H1 (cell line): Measurements from ENCODE around the gene ANKS1B. TPM values are rescaled to one million over a fixed set of nuclear protein-coding genes. Genes with fewer than 3 reads are reported as not detected.

Experiments used
- CTCF ChIA-PET: fragments of 300-600 bp; sonication (Branson Sonifier 250); formaldehyde crosslinking; loops from one replicate; lab custom pipeline; 2021; ENCODE audit not compliant: partially characterized antibody; lab: Charles Lee
- POLR2A ChIA-PET: fragments of 300-600 bp; sonication (Branson Sonifier 250); formaldehyde crosslinking; loops from one replicate; lab custom pipeline; 2021; ENCODE audit warnings: inconsistent platforms; ENCODE audit not compliant: partially characterized antibody; lab: Charles Lee
- DNase-seq, 2 experiments: peaks; one replicate each; pipeline versions ENCODE4 v3.0.0 to v3.0.0-alpha.2; 2010 to 2022; ENCODE audit warnings: low spot score in 2 of 2, low read depth in 1 of 2, mixed read lengths in 1 of 2
- FAIRE-seq: peaks from 2 replicates; lab custom pipeline; 2011; peaks lifted over from hg19 to GRCh38; lab: Jason Lieb, UNC
- H2AFZ ChIP-seq: 2 replicates; pipeline ENCODE4 v1.8.1; 2012; ENCODE audit warnings: low read length, inconsistent platforms
- H2AK5ac ChIP-seq: 2 replicates; pipeline ENCODE4 v1.6.1; 2013; ENCODE audit warnings: low read depth, low read length
- H2BK120ac ChIP-seq: replicated peaks from 2 replicates; pipeline ENCODE3; 2013; ENCODE audit warnings: low read depth, low read length, inconsistent platforms
- H2BK12ac ChIP-seq: 2 replicates; pipeline ENCODE4 v1.6.1; 2013; ENCODE audit warnings: low read depth, low read length
- H2BK15ac ChIP-seq: 2 replicates; pipeline ENCODE4 v1.6.1; 2013; ENCODE audit warnings: low read length
- H2BK20ac ChIP-seq: 2 replicates; pipeline ENCODE4 v1.6.1; 2013; ENCODE audit warnings: low read length
- H2BK5ac ChIP-seq: 2 replicates; pipeline ENCODE4 v1.6.1; 2013; ENCODE audit warnings: low read depth, low read length
- H3K14ac ChIP-seq: 2 replicates; pipeline ENCODE4 v1.6.1; 2013; ENCODE audit warnings: inconsistent platforms; ENCODE audit not compliant: insufficient read length
- H3K18ac ChIP-seq: 2 replicates; pipeline ENCODE4 v1.6.1; 2013; ENCODE audit warnings: low read length; ENCODE audit errors: extremely low read depth
- H3K23ac ChIP-seq: 2 replicates; pipeline ENCODE4 v1.6.1; 2013; ENCODE audit warnings: inconsistent platforms; ENCODE audit not compliant: insufficient read length
- H3K23me2 ChIP-seq: 2 replicates; pipeline ENCODE4 v1.6.1; 2013; ENCODE audit warnings: low read depth, low read length
- H3K27ac ChIP-seq: 2 replicates; pipeline ENCODE4 v1.6.1; 2011; ENCODE audit warnings: low read depth, low read length, inconsistent platforms
- H3K27me3 ChIP-seq, 4 experiments: replicated peaks in 1 of 4; 1 replicate in 1 of 4; 2 replicates in 3 of 4; pipeline versions ENCODE4 v1.6.1 to v1.8.1; 2011 to 2013; ENCODE audit warnings: low read length in 3 of 4, mild to moderate bottlenecking in 3 of 4, inconsistent platforms in 2 of 4, mixed read lengths in 2 of 4, moderate library complexity in 1 of 4; ENCODE audit not compliant: control insufficient read depth in 3 of 4, insufficient read depth in 3 of 4; ENCODE audit errors: extremely low read depth in 1 of 4
- H3K36me3 ChIP-seq, 4 experiments: 2 replicates each; pipeline versions ENCODE4 v1.6.1 to v1.8.1; 2011 to 2013; ENCODE audit warnings: mild to moderate bottlenecking in 4 of 4, low read length in 3 of 4, moderate library complexity in 2 of 4, control low read depth in 1 of 4, inconsistent platforms in 1 of 4; ENCODE audit not compliant: insufficient read depth in 4 of 4, control insufficient read depth in 2 of 4
- H3K4ac ChIP-seq: replicated peaks from 2 replicates; pipeline ENCODE3; 2013; ENCODE audit warnings: low read length, low read depth, mixed read lengths, inconsistent platforms; ENCODE audit not compliant: insufficient read length
- H3K4me1 ChIP-seq, 4 experiments: replicated peaks in 1 of 4; 1 replicate in 1 of 4; 2 replicates in 3 of 4; pipeline versions ENCODE4 v1.6.1 to v1.8.1; 2011 to 2013; ENCODE audit warnings: low read length in 3 of 4, inconsistent platforms in 2 of 4, mixed read lengths in 1 of 4; ENCODE audit not compliant: insufficient read depth in 4 of 4, control insufficient read depth in 3 of 4
- H3K4me2 ChIP-seq, 2 experiments: 2 replicates each; pipeline versions ENCODE4 v1.6.1 to v1.8.1; 2011 to 2013; ENCODE audit warnings: low read depth in 2 of 2, low read length in 2 of 2, control low read depth in 1 of 2, inconsistent platforms in 1 of 2, mild to moderate bottlenecking in 1 of 2; ENCODE audit not compliant: insufficient read depth in 1 of 2
- H3K4me3 ChIP-seq, 4 experiments: fragments of 200-600, 300-600 bp in 1 of 4; sonication (generic), shearing (Covaris generic), sonication (Bioruptor Twin) in 1 of 4; 2 replicates each; pipeline versions ENCODE4 v1.5.1 to v1.8.1; 2011 to 2016; ENCODE audit warnings: low read length in 4 of 4, low read depth in 3 of 4, control low read depth in 2 of 4, inconsistent platforms in 2 of 4, mild to moderate bottlenecking in 2 of 4, mixed read lengths in 1 of 4, moderate library complexity in 1 of 4; ENCODE audit not compliant: insufficient read depth in 2 of 4; ENCODE audit errors: extremely low read depth in 1 of 4
- H3K56ac ChIP-seq: replicated peaks from 2 replicates; pipeline ENCODE3; 2013; ENCODE audit warnings: low read depth, mild to moderate bottlenecking, mixed read lengths, low read length, inconsistent platforms; ENCODE audit not compliant: insufficient read length
- H3K79me1 ChIP-seq: 2 replicates; pipeline ENCODE4 v1.6.1; 2013; ENCODE audit warnings: low read depth, low read length, control low read depth
- H3K79me2 ChIP-seq, 2 experiments: 2 replicates each; pipeline versions ENCODE4 v1.6.1 to v1.8.1; 2012 to 2013; ENCODE audit warnings: low read length in 2 of 2, mild to moderate bottlenecking in 2 of 2, inconsistent platforms in 1 of 2; ENCODE audit not compliant: insufficient read depth in 2 of 2, control insufficient read depth in 1 of 2
- H3K9ac ChIP-seq, 4 experiments: replicated peaks in 1 of 4; 1 replicate in 1 of 4; 2 replicates in 3 of 4; pipeline versions ENCODE4 v1.6.1 to v1.8.1; 2011 to 2013; ENCODE audit warnings: low read depth in 3 of 4, low read length in 3 of 4, control low read depth in 2 of 4, mild to moderate bottlenecking in 2 of 4, moderate library complexity in 2 of 4, inconsistent platforms in 1 of 4; ENCODE audit errors: extremely low read depth in 1 of 4
- H3K9me3 ChIP-seq, 2 experiments: 2 replicates each; pipeline versions ENCODE4 v1.6.1 to v1.8.1; 2012 to 2013; ENCODE audit warnings: mild to moderate bottlenecking in 2 of 2, moderate library complexity in 2 of 2, control low read depth in 1 of 2, inconsistent platforms in 1 of 2, low read depth in 1 of 2, low read length in 1 of 2, mixed read lengths in 1 of 2; ENCODE audit not compliant: insufficient read depth in 2 of 2
- H4K20me1 ChIP-seq, 2 experiments: replicated peaks in 1 of 2; 2 replicates each; pipeline versions ENCODE3 to v1.8.1; 2011 to 2013; ENCODE audit warnings: inconsistent platforms in 2 of 2, low read length in 2 of 2, mild to moderate bottlenecking in 1 of 2; ENCODE audit not compliant: insufficient read depth in 2 of 2, control insufficient read depth in 1 of 2
- H4K5ac ChIP-seq: 2 replicates; pipeline ENCODE4 v1.6.1; 2013; ENCODE audit warnings: low read length, low read depth, mixed read lengths, inconsistent platforms; ENCODE audit not compliant: insufficient read length
- H4K8ac ChIP-seq: 2 replicates; pipeline ENCODE4 v1.8.0; 2013; ENCODE audit warnings: mild to moderate bottlenecking, moderate library complexity, low read length, inconsistent platforms; ENCODE audit not compliant: insufficient read depth; ENCODE audit errors: extremely low read depth
- H4K91ac ChIP-seq: replicated peaks from 2 replicates; pipeline ENCODE3; 2013; ENCODE audit warnings: low read length, mixed read lengths, inconsistent platforms; ENCODE audit not compliant: insufficient read length
- CREB1 ChIP-seq: IDR thresholded peaks from 2 replicates; pipeline ENCODE4 v1.6.1; 2012; ENCODE audit warnings: inconsistent platforms
- JUND ChIP-seq: IDR thresholded peaks from 2 replicates; pipeline ENCODE4 v1.6.1; 2011; ENCODE audit warnings: mild to moderate bottlenecking, improper control_type of control experiment, low read length
- RAD21 ChIP-seq, 2 experiments: IDR thresholded peaks in 1 of 2; conservative IDR thresholded peaks in 1 of 2; 2 replicates each; pipeline ENCODE4 v1.6.1; 2011; ENCODE audit warnings: low read depth in 2 of 2, low read length in 2 of 2, improper control_type of control experiment in 1 of 2, inconsistent platforms in 1 of 2, mild to moderate bottlenecking in 1 of 2, moderate library complexity in 1 of 2
- RNF2 ChIP-seq: fragments of 200-900, 300-1000 bp; sonication (generic); IDR thresholded peaks from 2 replicates; pipeline ENCODE4 v1.7.1; 2016; ENCODE audit warnings: borderline replicate concordance, low read depth, mild to moderate bottlenecking, antibody characterized with exemption, low read length; ENCODE audit not compliant: poor library complexity, severe bottlenecking; ENCODE audit errors: missing control alignments
- SP4 ChIP-seq: IDR thresholded peaks from 2 replicates; pipeline ENCODE4 v1.6.1; 2012; ENCODE audit warnings: low read length, inconsistent platforms
- TAF7 ChIP-seq: optimal IDR thresholded peaks from 2 replicates; pipeline ENCODE3; 2011; ENCODE audit warnings: low read depth, mild to moderate bottlenecking, inconsistent platforms, low read length, moderate library complexity, borderline replicate concordance
- WGBS, 2 experiments: shearing (Covaris generic) in 1 of 2; methylation state at CpG; one replicate each; pipeline versions ENCODE4 v1.1.6 to v1.1.7; 2013 to 2015; ENCODE audit warnings: low lambda C conversion rate in 2 of 2, mixed read lengths in 2 of 2, inconsistent platforms in 1 of 2, low coverage in 1 of 2, missing lambda C conversion rate in 1 of 2; ENCODE audit not compliant: insufficient replicate concordance in 2 of 2, insufficient coverage in 1 of 2, insufficient read length in 1 of 2; ENCODE audit errors: extremely low coverage in 1 of 2, missing lambda C conversion rate in 1 of 2; 5-methylcytosine and 5-hydroxymethylcytosine counted together
- polyA plus RNA-seq, 7 experiments: library from polyadenylated mRNA; depleted of rRNA in 3 of 7; stranded (reverse) in 5 of 7; unstranded in 2 of 7; fragments of >200 nt in 5 of 7; fragments of 200-250 nt in 2 of 7; gene quantifications; 1 replicate in 5 of 7; 2 replicates in 1 of 7; 4 replicates in 1 of 7; pipeline versions ENCODE4 v1.2.1 to v1.2.3, GENCODE V29; 2011 to 2013; ENCODE audit warnings: missing spikeins in 2 of 7, mixed read lengths in 2 of 7
- total RNA-seq: library from RNA; stranded (reverse); fragmentation: NEBNext Ultra II Directional; extraction: Animal tissue kit (Norgen Biotek cat#: 25700); gene quantifications from 2 replicates; pipeline ENCODE4 v1.2.1, GENCODE V29; 2021
- TF ChIP-seq, protein P1 (sequence below): IDR thresholded peaks from 2 replicates; pipeline ENCODE4 v1.6.1; 2012; ENCODE audit warnings: inconsistent platforms
- TF ChIP-seq, protein P2 (sequence below): IDR thresholded peaks from 2 replicates; pipeline ENCODE4 v1.6.1; 2012; ENCODE audit warnings: inconsistent platforms
- TF ChIP-seq, protein P3 (sequence below): IDR thresholded peaks from 2 replicates; pipeline ENCODE4 v1.6.1; 2011; ENCODE audit warnings: low read depth, mild to moderate bottlenecking, low read length; ENCODE audit not compliant: insufficient read depth

ANKS1B gene
- total and polyA plus RNA-seq, 2 of the 8 experiments (the other 6 are each of a cell fraction or from before 2014, with no cell fraction given) = 2.7 to 6.1 TPM

DNA sequence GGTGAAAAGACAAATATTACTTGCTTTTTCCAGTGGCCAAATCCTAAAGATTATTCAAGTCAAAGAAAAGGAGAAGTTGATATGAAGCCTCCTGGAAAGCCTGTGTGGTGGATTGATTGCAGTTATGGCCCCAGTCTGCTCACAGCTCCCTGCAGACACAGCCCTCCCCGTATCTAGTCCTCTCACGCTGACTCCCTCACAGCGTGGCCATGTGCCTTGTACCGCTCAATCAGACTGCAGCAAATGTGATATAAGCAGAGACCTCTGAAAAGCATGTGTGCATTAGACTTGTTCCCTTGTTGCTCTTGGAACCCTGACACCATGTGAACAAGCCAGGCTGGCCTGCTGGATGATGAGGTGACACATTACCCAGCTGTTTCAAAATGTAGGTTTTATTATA, 735.2 kb downstream of the ANKS1B start:
- peak overlapping the region in 1 of 2 experiments; percentile 54; a peak in 1 of 4 replicates for H3K4me2 ChIP-seq
- H3K4me1 ChIP-seq = peaks cover 1 to 10% (median 7%) of the 10 kb centered on the region in 4 experiments; a peak in 5 of 7 replicates
- H3K4ac ChIP-seq = no peak overlapping the region
- CTCF ChIA-PET = interaction anchor here (1.1 to 3.2 kb wide), 3 partner anchors 9 to 22 kb away, joined by 3 to 15 read pairs (median 9); no protein-coding TSS in a partner anchor
- POLR2A ChIA-PET = interaction anchor here (1.1 to 2.2 kb wide), 3 partner anchors 9 to 15 kb away, joined by 3 to 5 read pairs (median 4); no protein-coding TSS in a partner anchor
- H3K9ac ChIP-seq = no peak overlapping the region
- no peak overlapping the region for H3K14ac ChIP-seq
- H3K79me2 ChIP-seq = no peaks in the 10 kb centered on the region
- H3K79me1 ChIP-seq = no peaks in the 10 kb centered on the region
- no peaks in the 10 kb centered on the region for H3K36me3 ChIP-seq
- H3K27me3 ChIP-seq = no peaks in the 10 kb centered on the region
- H2BK120ac ChIP-seq = no peak overlapping the region
- DNase-seq = no peak
- WGBS, 2 experiments = 85% methylated on average over 4 of the region's 4 CpGs; no CpG with 5 or more reads in 1 of the 2 experiments
- no peak overlapping the region for H2AFZ ChIP-seq
- H3K23me2 ChIP-seq = no peaks in the 10 kb centered on the region
- no peak overlapping the region for H4K5ac ChIP-seq
- H3K4me3 ChIP-seq = no peak overlapping the region
- TF ChIP-seq, protein P1, sequence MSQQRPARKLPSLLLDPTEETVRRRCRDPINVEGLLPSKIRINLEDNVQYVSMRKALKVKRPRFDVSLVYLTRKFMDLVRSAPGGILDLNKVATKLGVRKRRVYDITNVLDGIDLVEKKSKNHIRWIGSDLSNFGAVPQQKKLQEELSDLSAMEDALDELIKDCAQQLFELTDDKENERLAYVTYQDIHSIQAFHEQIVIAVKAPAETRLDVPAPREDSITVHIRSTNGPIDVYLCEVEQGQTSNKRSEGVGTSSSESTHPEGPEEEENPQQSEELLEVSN = 0 out of 2 replicates have a peak, but pooled peaks have one; percentile 7
- TF ChIP-seq RNF2 (no peak), RAD21 (IDR thresholded peaks at IDR 0.05 in 1 of 2, conservative IDR thresholded peaks at IDR 0.05 in 1 of 2; ENCODE audit: low read depth in 2 of 2, low read length in 2 of 2) (no peak), CREB1 (no peak), SP4 (no peak), JUND (no peak), TAF7 (no peak)
- TF ChIP-seq, protein P2, sequence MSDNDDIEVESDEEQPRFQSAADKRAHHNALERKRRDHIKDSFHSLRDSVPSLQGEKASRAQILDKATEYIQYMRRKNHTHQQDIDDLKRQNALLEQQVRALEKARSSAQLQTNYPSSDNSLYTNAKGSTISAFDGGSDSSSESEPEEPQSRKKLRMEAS = 0 out of 2 replicates have a peak, but pooled peaks have one; percentile 27
- TF ChIP-seq, protein P3, sequence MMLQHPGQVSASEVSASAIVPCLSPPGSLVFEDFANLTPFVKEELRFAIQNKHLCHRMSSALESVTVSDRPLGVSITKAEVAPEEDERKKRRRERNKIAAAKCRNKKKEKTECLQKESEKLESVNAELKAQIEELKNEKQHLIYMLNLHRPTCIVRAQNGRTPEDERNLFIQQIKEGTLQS = no peak
- H4K8ac ChIP-seq = no peak overlapping the region
- H3K9me3 ChIP-seq = no peaks in the 10 kb centered on the region
- peak overlapping the region; percentile 82 for H2BK12ac ChIP-seq
- H3K27ac ChIP-seq = no peak overlapping the region
- H4K91ac ChIP-seq = peak overlapping the region; percentile 29
- H2AK5ac ChIP-seq = no peak overlapping the region; the same call in 1 of the 2 replicates
- no peak overlapping the region for H3K56ac ChIP-seq
- H4K20me1 ChIP-seq = no peaks in the 10 kb centered on the region
- H2BK20ac ChIP-seq = 0 out of 2 replicates have a peak overlapping the region, but pooled peaks have one; percentile 11
- H3K18ac ChIP-seq = no peak overlapping the region
- peak overlapping the region; percentile 47; the same call in 1 of the 2 replicates for H2BK5ac ChIP-seq
- no peak overlapping the region for H3K23ac ChIP-seq
- no peak for FAIRE-seq
- no peak overlapping the region for H2BK15ac ChIP-seq
